Heart left ventricle (tissue), 13 donors: ENCODE measurements around the gene TMEM91.

ENCODE experiments used
- POLR2A ChIP-seq, 2 donors: fragments of 450-650 bp; IDR thresholded peaks; one replicate each; pipeline ENCODE4 v1.6.1; 2017; ENCODE audit warnings: antibody characterized with exemption in 2 of 2, mild to moderate bottlenecking in 2 of 2, moderate library complexity in 2 of 2
- TF ChIP-seq, protein P1 (sequence below), 12 donors: fragments of 200-600 bp; sonication (generic) in 4 of 12; IDR thresholded peaks; one replicate each; pipeline versions ENCODE4 v1.5.0 to v1.8.0; 2018 to 2022; ENCODE audit warnings: antibody characterized with exemption in 12 of 12, mild to moderate bottlenecking in 5 of 12
- donor health status: ischemic (EF 13 %, LVEDD 7.1; RV severe dilation, severe dysfunction).
- donor health status: DM: no; HTN: yes; CAD: no.
- donor health status: DM: no; HTN: no; CAD: no.
- donor health status: ischemic (EF 25% LVEDD 6.9; RV normal size, moderate dysfunction).
- donor health status: ischemic (EF 25% LVEDD 5.7; RV mildly dilated, moderate dysfunction).
- donor health status: ischemic (EF 35%, LVEDD 5.7; RV mildly dilated, moderate dysfunction).
- donor health status: nonischemic (EF 11% LVEDD 7.7; RV severe dilation, severe dysfunction).
- donor health status: DM: yes; HTN: yes; CAD: no.
- donor health status: PGD.
- donor health status: ischemic (EF 29% LVEDD 5.4; RV normal size, mild dysfunction).
- donor health status: nonischemic (EF 23%, LVEDD 6.1; RV moderate dilation, normal function).

DNA sequence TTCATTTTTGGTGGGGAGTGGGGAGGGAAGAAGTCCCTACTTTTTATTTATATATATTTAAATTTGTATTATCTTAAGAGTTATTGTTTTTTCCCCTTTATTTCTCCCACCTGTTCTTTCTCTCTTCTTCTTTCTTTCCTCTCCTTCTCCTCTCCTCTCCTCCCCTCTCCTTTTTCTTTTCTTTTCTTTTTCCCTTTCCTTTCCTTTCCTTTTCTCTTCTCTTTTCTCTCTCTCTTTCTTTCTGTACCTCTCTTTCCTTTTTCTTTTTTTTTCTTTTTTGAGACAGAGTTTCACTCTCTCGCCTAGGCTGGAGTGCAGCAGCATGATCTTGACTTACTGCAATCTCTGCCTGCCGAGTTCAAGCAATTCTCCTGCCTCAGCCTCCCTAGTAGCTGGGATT lies 23.2 kb downstream of the TMEM91 start:
- TF ChIP-seq, protein P1, sequence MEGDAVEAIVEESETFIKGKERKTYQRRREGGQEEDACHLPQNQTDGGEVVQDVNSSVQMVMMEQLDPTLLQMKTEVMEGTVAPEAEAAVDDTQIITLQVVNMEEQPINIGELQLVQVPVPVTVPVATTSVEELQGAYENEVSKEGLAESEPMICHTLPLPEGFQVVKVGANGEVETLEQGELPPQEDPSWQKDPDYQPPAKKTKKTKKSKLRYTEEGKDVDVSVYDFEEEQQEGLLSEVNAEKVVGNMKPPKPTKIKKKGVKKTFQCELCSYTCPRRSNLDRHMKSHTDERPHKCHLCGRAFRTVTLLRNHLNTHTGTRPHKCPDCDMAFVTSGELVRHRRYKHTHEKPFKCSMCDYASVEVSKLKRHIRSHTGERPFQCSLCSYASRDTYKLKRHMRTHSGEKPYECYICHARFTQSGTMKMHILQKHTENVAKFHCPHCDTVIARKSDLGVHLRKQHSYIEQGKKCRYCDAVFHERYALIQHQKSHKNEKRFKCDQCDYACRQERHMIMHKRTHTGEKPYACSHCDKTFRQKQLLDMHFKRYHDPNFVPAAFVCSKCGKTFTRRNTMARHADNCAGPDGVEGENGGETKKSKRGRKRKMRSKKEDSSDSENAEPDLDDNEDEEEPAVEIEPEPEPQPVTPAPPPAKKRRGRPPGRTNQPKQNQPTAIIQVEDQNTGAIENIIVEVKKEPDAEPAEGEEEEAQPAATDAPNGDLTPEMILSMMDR (IDR thresholded peaks at IDR 0.05), result no peak
- TF ChIP-seq POLR2A (IDR thresholded peaks at IDR 0.05), result no peak
